ENCODE measurements around the gene GSTM4.

Gene GSTM4

DNA sequence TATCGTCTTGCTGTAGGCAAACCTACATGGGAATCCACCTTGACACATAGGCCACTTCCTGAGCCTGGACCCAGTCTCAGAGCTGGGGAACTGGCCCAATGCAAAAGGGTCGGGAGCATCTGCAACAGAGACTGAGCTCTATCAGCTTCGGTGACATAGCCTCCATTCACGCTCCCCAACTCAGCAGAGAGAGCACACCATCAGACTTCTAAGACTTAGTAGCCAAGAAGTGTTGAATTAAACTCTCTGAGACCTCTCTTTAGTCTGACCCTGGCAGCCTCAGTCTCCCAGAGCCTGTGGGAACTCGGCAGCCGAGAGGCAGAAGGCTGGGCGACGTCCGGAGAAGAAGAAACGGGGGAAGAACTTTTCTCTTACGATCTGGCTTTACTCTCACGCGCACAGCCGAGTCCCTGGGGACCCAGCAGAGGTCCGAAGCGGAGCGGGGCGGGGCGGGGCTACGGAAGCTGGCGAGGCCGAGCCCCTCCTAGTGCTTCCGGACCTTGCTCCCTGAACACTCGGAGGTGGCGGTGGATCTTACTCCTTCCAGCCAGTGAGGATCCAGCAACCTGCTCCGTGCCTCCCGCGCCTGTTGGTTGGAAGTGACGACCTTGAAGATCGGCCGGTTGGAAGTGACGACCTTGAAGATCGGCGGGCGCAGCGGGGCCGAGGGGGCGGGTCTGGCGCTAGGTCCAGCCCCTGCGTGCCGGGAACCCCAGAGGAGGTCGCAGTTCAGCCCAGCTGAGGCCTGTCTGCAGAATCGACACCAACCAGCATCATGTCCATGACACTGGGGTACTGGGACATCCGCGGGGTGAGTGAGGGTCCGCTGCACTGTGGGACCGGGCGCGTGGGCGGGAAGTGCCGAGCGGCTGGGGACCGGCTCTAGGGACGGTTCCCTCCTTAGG lies at the start of gene GSTM4:
TSS of gene GSTM4 (plus strand) at position 485 of the 905 bp plus-strand sequence. CDS start at position 776, 291 bp downstream.
- peak; percentile 31 to 44 for DNase-seq (ENCODE audit: low read depth in 1 of 2, low spot score in 1 of 2)

DNA sequence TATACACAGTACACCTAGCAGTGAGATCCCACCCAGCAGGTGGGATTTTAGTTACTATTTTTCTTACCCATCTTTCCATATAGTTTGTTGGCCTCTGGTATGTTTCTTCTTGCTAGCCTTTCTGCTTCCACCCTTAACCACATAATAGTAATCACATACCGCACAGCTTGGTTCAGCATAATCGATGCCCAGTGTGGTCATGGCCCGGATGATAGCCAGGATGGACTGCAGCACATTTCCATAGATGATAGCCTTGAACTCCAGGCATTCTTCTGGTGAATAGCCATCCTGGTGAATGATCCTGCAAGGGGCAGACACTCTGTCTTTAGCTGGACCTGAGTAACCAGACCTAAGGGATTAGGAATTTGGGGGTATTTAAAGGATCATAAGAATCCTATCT lies 46.0 kb upstream of the GSTM4 start:
- no peak for DNase-seq (ENCODE audit: low read depth in 1 of 2, low spot score in 1 of 2)

- no peak for DNase-seq (ENCODE audit: low read depth in 1 of 2, low spot score in 1 of 2)
These were observed 45.1 kb upstream of the GSTM4 start for GRCh38 chr1:109610609-109611307.

DNA sequence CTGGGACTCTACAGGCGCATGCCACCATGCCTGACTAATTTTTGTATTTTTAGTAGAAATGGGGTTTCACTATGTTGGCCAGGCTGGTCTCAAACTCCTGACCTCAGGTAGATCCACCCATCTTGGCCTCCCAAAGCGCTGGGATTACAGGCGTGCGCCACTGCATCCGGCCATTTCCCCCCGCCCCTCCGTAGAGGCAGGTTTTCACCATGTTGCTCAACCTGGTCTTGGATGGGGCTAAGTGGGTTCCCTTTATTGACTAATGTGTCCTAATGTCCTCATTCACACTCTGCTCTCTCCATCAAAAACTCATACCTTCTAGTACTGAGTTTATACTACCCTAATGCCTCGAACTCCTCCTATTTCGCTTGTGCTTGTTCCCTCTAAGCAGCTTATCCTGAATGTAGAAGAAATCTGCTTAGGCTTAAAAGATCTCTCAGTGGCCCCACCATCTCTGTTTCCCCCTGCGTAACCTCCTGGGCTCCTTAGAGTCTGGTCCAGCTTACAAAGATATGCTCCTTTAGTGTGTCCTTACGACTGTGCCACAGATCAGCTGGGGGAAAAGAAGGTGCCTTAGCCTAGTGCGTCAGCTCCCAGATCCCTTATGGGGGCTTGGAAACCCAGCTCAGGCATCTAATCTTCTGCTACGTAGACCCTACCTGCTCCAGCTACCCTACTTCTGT lies 44.5 kb upstream of the GSTM4 start:
- no peak for DNase-seq (ENCODE audit: low read depth in 1 of 2, low spot score in 1 of 2)

- no peak for DNase-seq (ENCODE audit: low read depth in 1 of 2, low spot score in 1 of 2)
These were observed 42.3 kb upstream of the GSTM4 start for GRCh38 chr1:109613361-109614147.

GRCh38 chr1:109615879-109616278 lies 40.0 kb upstream of the GSTM4 start:
- DNase-seq (ENCODE audit: low read depth in 1 of 2, low spot score in 1 of 2) = no peak

DNA sequence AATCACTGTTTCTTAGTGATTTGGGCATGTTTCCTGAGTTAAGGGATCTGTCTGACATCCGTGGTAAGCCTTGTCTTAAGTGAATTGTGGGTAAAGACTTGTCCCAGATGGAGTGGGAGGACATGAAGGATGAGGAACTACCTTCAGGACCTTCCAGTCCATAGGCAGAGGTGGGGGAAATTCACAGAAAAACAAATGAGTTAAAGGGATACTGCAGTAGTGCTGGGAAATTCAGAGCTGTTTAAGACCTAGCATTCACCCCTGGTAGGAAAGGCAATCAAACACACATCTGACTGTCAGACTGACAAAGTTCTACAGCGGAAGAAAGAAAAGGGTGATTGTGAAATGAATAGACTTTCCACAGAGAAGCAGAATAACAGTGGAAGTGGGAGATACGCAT lies 39.5 kb upstream of the GSTM4 start:
- DNase-seq (ENCODE audit: low read depth in 1 of 2, low spot score in 1 of 2) = no peak

DNA sequence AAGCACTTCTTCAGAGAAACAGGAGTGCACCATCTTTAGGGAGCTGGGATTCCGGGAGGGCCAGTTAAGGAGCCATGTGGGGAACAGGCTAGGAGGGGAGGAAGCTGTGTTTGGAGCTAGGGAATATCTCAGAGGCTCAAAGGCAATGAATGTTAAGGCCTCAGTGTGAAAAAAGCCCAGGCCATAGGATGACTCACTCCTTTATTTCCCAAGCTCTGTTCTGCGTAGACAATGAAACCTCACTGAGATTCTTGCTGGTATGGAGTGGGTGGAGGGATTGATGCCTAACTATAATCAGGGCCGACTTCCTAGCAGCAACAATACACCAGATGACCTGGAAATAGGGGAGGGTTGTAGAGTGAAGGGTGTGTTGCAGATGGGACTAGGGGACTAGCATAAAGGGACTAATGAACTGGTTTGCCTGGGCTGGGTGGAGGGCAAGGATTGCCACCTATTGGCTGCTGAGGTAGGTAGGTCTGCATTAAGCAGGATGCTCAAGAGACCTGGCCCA lies 38.6 kb upstream of the GSTM4 start:
- no peak for DNase-seq (ENCODE audit: low read depth in 1 of 2, low spot score in 1 of 2)

DNA sequence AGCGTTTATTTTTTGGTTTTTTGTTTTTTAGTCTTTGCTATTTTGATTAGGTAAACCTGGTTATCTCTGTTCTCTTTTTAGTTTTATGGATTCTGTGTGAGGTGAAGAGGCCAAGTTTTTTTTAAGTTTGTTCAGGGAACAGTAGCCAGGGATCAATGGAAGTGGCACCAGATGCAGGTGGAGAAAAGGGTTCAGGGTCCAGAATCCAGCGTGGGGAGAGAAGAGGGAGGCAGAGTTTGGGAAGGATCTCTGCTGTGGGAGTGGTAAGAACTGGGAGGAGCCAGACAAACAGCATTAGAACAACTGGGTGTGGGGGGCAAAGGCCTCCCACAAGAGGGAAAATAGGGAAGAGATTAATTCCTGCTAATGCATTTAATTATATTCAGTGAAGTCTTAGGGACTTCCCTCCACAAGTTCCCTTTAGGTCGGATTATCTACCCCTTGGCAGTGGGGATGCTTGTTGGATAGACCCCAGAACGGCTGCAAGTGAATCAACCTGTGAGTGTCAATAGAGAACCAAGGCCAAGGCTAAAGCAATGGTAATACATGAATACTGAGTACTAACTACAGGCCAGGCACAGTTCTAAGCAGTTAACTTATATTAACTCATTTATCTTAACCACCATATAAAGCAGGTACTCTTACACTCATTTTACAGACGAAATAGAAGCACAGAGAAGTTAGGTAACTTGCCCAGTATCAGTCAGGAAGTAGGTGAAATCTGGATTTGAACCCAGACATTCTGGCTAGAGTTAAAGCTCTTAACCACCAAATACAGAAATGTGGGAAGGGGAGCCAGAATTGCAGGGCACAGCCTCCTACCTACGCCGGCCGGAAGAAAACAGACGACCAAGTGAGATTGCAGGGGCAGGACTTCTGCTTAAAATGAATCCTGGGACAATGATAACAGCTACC lies 37.0 kb upstream of the GSTM4 start:
- DNase-seq (ENCODE audit: low read depth in 1 of 2, low spot score in 1 of 2) = no peak

GRCh38 chr1:109619576-109620400 lies 36.1 kb upstream of the GSTM4 start, which contains the start of the genes AMPD2 and GNAT2:
Gene AMPD2, plus strand, starts transcription at chr1:109619837. Its CDS starts 1,339 bp downstream, at chr1:109621176.
Gene GNAT2, minus strand, starts transcription at chr1:109619616. Its CDS starts 6,746 bp downstream, at chr1:109612870.
- DNase-seq (ENCODE audit: low read depth in 1 of 2, low spot score in 1 of 2) = peak; percentile 40 to 64

DNA sequence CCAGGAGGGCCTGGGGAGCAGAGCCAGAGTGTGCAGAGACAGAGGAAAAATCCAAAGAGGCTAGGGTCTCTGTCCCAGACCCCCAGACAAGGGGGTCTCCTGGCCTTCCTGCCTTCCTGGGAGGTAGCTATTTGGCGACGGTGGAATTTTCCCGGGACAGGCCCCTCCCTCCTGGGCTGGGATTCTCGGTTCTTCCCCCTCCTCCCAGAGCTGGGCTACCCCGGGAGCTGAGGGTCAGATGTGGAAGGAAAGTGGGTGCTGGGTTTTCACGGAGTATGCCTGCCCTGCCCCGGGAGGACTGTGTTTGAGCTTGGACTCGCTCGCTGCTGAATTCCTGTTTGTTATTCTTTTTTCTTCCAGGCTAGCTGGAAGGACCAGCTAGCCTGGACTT lies 35.5 kb upstream of the GSTM4 start:
- no peak for DNase-seq (ENCODE audit: low read depth in 1 of 2, low spot score in 1 of 2)

DNA sequence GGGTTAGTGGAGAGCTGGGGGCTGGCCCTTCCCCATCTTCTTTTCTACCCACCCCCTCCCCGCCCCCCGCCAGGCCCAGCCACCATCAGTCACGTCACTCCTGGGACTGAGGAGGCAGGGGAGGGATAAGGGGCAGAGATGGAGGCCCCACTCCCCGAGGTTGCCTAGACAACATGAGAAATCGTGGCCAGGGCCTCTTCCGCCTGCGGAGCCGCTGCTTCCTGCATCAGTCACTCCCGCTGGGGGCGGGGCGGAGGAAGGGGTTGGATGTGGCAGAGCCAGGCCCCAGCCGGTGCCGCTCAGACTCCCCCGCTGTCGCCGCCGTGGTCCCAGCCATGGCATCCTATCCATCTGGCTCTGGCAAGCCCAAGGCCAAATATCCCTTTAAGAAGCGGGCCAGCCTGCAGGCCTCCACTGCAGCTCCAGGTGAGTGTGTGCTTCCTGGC lies 35.0 kb upstream of the GSTM4 start:
- DNase-seq (ENCODE audit: low read depth in 1 of 2, low spot score in 1 of 2) = peak; percentile 92 to 94

- DNase-seq (ENCODE audit: low read depth in 1 of 2, low spot score in 1 of 2) = no peak
These were observed 34.3 kb upstream of the GSTM4 start for GRCh38 chr1:109621379-109622136.

GRCh38 chr1:109622137-109622892 lies 33.6 kb upstream of the GSTM4 start:
- DNase-seq (ENCODE audit: low read depth in 1 of 2, low spot score in 1 of 2) = no peak

DNA sequence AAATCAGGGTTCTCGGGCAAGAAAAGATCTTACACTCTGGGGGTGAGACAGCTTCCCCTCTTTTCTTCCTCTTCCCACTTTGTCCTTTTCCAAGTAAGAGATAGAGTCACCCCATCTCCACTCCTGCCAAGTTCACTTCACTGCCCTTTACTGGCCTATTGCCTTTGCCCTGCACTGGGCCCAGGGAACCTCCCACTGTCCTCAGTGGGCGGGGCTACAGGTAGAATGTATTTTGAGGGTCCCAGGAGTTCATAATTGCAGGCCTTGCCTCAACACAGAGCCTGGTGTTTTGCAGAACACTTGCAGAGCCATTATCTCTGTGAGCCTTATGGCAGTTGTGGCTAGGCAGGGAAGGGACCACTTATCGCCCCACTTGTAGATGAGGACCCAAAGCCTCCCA lies 33.0 kb upstream of the GSTM4 start:
- DNase-seq (ENCODE audit: low read depth in 1 of 2, low spot score in 1 of 2) = no peak

GRCh38 chr1:109623601-109624161 lies 32.2 kb upstream of the GSTM4 start:
- no peak for DNase-seq (ENCODE audit: low read depth in 1 of 2, low spot score in 1 of 2)
